ENCODE measurements around the gene SH3BP5.
A peak's percentile ranks its signal among the peaks of the same experiment; 100 is the strongest.

SH3BP5 gene

DNA sequence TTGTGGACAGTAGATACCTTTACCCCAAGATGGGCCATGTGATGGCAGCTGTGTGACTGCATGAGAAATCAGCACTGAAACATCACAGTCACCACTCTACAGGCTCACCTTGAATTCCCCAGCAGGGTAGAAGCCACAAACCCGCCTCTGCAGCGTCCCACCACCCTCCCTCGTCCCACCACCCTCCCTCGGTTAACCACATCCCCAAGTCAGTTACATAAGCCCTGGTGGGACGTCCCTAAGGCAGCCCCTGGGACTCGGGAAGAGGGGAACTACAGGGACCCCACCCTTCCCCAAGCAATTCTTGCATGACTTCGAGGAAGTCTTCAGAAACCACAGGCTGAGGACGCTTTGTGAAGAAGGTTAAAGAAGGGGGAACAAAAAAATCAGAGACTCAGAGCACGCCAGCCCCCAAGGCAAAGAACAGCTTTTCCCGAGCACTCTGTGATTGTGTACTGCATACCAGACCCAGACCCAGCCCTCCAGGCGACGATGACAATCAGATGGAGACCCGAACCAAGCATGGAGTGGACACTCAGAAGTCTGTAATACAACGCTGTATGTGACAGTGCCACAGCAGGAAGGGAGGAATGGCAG, 60.5 kb downstream of the SH3BP5 start:
- DNase-seq = peak; percentile 76

DNA sequence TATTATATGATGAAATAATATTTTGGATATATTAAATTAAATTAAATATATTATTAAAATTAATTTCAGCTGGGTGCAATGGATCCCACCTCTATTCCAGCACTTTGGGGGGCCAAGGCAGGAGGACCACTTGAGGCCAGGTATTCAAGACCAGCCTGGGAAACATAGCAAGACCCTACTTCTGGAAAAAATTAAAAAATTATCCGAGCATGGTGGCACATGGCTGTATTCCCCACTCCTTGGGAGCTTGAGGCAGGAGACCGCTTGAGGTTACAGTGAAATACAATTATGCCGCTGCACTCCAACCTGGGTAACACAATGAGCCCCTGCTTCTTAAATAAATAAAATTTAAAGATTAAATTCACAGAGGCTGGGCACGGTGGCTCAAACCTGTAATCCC, 61.4 kb downstream of the SH3BP5 start:
- DNase-seq = no peak

DNA sequence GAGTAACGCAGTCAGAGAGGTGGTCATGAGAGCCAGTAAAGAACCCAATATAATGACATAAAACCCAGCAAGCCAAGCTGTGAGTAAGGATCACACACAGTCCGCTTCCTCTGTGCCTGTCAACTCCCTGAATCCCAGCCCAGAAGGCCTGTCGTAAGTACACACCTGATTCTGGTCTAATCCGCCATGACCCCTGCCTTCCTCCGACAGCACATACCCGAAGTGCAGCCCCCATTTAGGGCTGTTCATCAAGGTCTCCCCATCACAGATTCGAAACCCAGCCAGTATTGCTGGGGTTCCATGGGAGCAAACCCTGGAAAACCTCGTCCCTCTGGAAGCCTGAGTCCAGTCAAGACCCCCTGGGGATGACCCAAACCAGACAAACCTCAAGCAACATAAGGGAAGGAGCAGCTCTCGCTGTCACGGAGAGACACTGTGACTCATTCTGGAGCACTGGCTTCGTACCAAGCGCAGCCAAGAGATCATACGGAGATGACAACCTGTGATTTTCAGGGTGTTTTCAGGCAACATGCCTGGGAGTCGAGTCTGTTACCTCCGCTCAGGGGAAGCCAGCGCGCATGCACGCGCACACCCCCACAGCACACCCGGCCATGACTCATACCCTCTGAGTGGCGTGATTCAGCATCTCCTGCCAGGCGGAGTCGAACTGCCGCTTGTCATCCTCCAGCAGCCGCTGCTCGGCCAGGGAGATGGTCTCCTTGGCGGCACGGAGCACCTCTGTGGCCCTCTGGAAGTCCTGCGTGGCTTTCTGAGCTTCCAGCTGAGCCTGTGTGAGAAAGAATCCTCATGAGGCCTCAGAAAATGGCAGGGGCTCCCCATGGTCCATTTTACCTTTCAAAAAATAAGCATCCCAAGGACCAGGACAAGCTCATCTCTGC, 63.0 kb downstream of the SH3BP5 start:
- peak; percentile 82 for DNase-seq

DNA sequence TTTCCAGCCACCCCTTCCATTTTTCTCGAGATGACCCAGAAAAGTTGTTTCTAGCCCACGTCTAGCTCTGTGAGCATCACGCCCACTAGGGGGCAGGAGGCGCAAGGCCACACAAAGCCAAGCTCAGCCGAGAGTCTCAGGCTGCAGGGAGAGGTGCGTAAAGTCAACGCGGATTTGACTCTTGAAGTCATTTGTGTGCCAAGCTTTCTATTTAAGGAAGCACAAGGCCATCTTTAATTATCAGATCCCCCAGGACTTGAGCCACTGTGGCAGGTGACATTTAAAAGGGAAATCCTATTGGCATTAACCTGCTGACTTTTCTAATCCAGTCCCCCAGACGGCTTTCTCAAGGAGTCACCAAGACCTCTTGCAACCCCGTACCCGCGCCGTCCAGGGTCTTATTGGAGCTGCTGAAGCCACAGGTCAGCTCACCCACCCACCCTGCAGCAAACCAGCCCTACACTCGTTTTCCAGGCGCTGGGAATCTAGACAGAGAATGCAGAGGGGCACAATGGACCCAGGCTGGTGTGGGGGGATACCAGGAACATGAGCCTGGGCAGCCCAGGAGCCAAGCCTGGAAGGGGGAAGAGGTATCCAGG, 64.3 kb downstream of the SH3BP5 start:
- peak; percentile 85 for DNase-seq

DNA sequence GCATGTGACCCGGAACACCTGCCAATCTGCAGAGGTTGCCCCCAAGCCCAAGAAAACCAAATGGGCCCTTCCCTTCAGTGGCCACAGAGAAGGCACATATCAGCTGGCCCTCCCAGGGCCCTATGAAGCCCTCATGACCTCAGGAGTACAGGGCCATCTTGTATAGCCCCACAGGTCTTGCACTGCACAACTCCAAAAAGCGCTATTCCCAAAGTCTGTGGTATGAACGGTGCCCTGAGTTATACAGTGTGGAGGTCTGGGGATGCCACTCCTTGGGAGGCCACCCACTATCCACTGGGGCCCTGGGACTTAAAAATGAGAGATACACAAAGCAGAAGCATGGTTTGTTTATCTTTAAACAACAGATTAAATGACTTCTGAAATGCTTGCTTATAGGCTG, 64.9 kb downstream of the SH3BP5 start:
- DNase-seq = no peak

DNA sequence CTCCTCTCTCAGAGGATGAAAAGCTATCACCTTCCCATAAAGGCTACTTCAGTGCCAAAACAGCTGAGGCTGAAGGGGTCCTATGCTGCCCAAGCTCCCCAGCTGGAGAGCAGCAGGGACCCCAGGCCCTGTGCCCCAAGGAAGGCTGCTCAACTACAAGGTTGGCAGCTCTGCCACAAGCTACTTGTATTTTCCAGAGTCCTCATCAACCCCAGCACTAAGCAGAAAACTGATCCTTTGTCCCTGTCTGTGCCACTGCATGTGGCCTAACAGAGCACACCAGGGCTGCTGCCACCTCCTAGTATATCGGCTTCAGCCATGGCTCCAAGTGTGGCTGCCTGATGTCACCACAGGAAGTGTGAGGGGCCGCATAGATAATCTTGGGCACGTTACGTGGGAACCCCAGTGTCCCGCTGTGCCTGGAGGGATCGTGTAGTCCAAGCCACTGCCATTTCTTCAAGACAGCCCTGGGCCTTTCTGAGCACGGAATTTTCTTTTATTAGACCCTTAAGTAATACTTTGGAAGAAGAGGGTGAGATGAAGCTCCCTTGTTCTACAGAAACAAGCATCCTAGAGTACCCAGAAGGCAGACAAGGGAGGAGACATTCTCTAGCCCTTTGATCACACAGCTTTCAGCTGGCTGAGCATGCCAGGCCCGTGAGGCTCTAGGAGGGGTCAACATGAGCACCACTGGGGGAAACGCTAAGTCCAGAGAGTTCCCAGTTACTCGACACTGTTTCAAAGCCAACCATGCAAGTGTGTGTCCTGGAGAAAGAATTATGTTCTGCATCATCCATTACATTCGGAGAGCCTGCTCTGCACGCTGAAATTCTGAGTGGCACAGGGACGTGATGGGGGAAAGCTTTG, 65.6 kb downstream of the SH3BP5 start:
- no peak for DNase-seq

DNA sequence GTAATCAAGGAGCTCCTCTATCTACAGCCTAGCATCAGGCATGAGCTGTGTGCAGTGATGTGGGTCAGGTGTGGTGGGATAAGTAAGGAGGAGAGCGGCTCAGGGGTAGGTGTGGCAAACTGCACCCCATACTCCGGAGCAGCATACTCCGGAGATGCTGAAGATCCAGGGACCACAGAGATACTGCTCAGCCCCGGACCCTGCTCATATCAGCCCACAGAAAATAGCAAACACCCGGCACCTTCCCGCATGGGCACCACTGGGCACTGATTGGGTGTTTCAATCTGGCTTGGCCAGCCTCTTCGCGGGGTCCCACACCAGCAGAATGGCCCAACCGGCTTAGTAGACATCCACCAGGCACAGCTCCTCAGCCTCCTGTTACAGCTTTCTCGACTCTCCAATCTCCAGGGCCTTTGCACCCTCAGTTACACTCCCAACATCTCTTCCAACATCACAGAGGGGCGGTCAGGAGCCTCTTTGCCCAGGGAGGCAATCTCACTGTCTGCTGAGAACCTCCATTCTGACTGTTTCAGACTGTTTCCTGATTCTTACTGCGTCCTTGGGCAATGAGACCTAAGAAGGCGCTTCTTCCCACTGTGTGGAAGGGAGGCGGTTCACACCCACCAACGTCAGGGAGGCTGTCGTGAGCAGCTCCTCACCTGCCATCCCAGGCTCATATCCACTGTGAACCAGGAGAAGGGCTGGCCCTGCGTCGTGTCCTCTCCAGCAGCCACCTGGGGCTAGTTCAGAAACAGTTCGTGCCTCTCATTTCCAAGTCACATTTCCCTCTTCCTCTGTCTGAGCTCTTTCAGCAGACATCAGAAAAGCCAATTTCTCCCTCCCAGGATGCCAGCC, 66.5 kb downstream of the SH3BP5 start:
- DNase-seq = no peak

DNA sequence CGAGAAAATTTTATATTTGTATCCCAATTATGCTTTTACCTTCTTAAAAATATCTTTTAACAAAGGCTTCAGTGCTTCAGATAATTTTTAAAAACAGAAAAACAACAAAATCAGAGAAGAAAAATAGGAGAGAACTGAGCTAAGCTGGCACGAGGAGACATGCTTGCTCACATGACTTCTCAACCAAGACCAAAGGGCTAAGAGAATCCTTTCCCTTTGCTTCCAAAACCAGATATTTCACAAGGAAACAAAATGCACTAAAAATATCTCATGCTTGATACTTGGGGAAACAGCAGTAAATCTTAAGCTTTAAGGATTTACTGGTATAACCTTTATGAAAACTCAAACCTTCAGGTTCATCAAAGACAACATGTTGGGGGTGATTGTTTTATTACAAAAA, 67.9 kb downstream of the SH3BP5 start:
- DNase-seq = no peak

DNA sequence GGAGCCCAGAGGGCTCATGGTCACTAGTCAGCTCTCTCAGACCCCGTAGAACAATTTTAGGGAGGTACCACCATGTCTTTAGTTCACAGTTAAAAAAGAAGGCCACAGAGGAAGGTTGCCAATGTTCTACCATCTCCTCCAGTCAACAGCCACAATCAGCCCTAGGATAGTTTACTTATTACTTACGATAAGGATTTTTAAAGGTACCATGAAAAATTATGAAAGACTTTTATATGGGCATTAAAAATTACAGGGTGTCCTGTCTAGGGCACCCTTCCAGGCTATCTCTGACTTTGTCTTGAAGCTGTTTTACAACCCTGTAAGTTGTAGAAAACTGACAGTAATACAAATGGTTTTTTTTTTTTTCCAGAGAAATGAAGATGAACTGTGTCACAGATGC, 68.5 kb downstream of the SH3BP5 start:
- DNase-seq = no peak

DNA sequence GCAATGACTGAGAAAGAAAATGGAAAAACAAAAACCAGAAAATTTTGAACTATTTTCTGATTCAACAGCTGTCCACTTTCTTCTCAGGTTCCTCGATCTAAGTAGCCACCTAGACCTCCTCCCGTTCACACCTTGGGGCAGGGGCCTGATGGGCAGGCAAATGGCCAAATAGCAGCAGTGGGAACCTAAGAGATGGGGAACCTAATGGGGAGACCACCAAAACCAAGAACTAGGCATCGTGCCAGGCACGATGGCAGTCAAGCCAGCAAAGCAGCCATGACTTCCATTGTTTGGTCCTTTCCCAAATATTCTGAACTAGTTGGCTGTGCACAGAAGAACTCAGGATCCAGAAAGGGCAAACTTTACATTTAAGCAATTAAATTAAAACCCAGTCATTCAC, 69.3 kb downstream of the SH3BP5 start:
- DNase-seq = no peak

DNA sequence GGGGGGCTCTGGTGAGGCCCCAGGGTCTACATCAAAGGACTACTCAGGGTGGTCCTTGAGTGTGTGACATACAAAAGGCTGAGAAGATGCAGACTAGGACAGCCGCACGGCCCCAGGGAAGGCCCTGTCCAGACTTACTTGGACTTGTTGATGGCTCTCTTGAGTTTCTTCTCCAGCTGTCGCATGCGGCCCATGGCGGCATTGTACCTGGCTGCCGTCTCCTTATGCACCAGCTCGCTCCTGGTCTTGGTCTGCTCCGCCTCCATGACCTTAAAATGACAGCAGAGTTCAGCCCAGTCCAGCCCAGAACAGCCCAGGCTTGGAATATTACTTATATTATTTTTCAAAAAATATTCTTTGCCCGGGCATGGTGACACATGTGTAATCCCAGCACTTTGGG, 70.4 kb downstream of the SH3BP5 start:
- DNase-seq = no peak

DNA sequence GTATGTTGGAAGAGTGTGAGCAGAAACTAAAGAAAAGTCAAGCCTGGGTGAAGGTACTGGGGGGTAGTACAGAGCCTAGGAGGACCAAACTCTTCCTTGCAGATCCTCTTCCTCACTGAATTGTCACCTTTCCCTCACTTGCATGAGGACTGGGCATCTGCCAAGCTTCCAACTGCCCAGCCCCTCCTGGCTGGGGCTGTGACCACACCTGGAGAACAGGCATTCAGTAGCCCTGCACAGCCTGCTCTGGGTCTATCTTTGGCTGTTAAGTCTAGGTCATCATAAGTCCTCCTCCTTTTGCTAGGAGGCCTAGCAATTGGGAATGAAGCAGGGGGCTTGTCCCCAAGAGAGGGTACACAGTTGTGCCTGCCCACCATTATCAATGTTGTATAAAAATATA, 71.1 kb downstream of the SH3BP5 start:
- no peak for DNase-seq

DNA sequence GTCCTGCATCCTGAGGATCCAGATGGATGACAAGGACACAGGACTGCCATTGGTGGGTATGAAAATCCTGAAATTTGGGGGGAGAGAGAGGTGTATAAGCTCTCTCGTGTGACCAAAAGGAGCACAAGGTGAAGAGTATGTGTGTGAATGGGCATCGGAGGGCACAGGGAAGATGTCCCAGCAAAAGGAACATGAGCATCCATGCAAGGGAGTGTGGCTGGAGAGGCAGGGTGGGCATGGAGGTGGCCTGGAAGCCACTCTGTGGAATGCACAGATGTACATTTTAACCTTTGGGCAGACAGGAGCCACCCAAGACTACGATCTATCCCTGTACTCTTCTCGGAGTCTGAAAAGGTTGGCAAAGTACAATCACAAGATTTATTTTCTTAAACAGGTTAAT, 71.9 kb downstream of the SH3BP5 start:
- DNase-seq = no peak

DNA sequence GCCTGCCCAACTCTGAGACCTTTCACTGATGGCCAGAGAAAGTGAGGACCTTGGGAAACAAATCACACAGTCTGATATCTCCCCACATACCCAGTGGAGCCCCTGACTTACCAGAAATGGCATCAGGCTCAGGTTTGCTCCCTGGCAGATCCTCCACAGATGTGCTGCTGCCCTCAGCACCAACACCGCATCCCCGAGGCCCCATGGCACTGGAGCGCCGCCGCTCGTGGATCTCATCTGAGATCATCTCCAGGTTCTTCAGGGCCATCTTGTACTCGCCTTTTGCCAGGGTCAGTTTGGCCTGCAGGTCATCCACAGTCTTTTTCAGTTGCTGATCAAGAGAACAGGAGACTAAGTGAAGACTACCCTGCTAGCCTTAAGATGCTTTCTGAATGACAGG, 73.7 kb downstream of the SH3BP5 start:
- DNase-seq = no peak

DNA sequence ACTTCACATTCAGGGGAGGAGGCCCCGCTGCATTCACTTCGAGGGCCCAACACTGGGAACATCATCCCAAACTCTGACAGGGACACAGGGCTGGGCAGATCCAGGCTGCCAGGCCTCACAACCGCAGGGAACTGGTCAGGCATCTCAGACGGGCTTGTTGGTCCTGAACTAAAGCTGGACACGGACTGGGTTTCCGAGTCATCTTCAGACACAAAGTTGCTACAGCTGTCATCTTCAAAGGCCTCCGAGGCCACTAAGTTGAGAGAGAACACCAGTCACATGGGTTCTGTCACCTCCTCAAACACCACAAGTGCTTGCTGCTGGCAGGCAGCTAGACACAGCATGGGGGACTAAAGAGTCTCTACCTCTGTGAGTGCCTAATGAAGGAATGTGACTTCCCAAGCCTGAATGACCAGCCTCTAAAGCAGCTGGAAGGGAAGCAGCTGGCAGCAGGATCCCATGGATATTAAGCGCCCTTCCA, 75.5 kb downstream of the SH3BP5 start:
- DNase-seq = no peak

DNA sequence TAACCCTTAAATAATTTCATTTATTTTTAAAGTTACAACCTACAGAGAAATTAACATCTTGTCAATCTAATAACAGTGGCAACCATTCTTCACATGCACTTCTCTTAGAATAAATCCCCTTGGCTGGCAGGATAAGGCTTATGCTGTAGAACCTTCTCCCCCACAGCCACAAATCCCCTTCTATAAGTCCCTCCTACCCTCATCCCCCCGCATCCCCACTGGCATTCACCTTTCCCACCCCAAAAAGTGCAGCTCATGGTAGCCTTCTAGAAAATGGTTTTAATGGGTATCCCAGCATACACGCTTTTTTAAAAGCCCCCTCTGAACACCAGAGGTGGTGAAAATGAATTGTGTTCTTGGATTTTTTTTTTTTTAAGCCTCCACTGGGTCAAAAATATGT, 77.2 kb downstream of the SH3BP5 start:
- no peak for DNase-seq

DNA sequence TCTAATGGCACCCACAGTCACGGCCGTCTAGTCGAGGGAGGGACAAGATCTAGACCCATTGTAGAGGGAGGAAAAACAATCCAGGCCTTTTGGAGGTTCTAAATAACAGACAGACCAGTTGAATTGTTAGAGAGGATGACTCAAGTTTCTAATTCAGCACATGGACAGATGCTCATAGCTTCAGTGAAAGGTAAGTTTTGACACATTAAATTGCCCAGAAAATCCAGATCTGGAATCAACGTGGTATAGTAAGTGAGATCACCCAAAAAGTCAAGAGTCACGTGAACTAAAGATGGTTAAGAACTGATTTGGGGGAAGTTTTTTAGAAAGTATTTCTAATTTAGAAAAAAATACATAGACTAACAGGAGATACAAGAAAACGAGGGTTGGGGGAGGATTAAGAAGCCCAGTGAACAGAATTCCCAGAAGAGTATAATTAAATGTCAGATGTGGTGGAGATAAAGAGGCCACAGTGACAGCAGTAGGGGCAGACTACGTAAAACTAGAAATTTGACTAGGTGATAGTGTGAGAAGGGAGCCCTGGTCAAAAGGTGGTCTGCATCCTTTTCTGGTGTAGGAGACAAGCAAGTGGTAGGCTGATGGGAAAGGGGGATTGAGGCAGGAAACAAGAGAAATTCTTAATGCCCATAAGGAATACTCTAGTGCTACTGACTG, 79.2 kb downstream of the SH3BP5 start:
- no peak for DNase-seq

DNA sequence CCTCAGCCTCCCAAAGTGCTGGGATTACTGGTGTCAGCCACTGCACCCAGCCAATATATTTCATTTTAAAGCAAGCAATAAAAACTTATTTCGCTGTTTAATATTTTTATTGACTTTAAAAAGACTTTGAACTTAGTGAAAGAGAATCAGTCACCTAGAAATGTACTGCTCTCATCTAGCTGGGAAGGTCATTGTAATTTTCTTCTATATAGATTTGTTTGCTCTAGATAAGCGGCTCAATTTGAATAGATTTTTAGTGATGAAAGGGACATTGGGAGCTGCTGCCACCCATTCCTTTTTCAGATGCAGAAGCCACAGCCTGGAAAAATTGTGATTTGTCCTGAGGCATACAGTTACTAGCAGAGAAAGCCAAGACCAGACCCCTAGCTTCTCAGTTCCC, 86.2 kb downstream of the SH3BP5 start:
- no peak for DNase-seq

DNA sequence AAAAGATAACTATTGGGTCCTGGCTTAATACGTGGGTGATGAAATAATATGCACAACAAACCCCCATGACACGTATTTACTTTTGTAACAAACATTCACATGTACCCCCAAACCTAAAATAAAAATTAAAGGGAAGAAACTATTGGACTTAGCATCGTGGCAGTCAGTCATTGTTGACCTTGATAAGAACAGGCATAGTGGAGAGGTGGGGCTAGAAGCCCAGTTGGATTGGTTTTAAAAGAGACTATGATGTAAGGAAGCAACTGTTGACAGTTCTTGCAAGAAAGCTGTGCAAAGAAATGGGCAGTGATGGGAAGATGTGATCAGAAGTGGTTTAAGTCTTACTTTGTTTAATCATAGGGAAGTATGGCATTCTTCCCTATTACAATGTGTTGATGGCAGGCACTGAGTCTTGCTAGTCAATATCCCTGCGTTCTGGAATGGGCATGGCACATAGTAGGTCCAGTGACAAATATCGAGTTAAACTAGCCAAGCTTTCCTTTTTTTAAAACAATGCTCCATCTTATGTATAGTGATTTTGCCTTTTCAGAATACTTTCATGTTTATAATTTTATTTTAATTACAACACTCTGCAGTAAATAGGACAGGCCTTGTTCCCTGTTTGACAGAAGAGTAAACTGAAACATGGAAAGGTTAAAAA, 88.4 kb downstream of the SH3BP5 start:
- DNase-seq = no peak

DNA sequence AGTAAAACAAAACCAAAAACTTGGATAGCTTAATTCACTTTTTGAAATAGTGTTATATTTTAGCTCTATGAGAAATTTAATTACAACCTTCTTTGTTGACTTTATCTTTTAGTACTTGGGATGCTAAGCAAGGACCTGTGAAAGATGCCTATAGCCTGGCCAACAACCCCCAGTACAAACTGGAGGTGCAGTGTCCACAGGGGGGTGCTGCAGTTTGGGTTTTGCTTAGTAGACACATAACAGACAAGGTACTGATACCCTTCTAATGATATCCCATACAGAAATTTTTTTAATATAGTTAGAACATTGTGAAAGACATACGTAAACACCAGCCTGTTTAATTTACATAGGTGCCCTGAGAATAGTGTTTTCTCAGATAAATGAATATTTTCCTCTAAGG, 91.0 kb downstream of the SH3BP5 start:
- peak; percentile 49 for DNase-seq

DNA sequence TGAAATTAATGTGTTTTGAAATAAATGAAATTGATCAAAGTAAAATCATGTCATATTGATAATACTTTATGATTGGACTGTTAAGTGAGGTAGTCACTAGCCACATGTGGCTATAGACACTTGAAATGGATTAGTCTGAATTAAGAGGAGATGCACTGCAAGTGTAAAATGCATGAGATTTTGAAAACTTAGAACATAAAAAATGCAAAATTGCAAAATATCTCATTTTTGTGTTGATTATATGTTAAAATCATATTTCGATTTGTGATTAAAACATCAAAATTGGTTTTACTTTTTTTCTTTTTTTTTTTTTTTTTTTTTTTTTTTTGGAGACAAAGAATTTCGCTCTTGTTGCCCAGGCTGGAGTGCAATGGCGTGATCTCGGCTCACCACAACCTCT, 103.1 kb downstream of the SH3BP5 start:
- no peak for DNase-seq

All from activated CD4-positive, alpha-beta T cell treated with anti-CD3 and anti-CD28 coated beads, Interleukin-2, amount 50 U/mL, for 1 hour (primary cell).